Fibroblast of mammary gland (primary cell): ENCODE results near the gene SELENOI.

ENCODE experiments used
- DNase-seq: peaks from one replicate; pipeline ENCODE4 v3.0.0-alpha.2; 2010; ENCODE audit warnings: low read depth
- H3K4me3 ChIP-seq: 2 replicates; pipeline ENCODE4 v1.5.1; 2011; ENCODE audit warnings: low read depth, mild to moderate bottlenecking, low read length, moderate library complexity; ENCODE audit not compliant: control insufficient read depth
- TF ChIP-seq, protein P1 (sequence below): conservative IDR thresholded peaks from 2 replicates; pipeline ENCODE4 v1.5.1; 2011; ENCODE audit warnings: low read depth, low read length, inconsistent platforms; ENCODE audit not compliant: control insufficient read depth, insufficient read depth

Gene SELENOI

DNA sequence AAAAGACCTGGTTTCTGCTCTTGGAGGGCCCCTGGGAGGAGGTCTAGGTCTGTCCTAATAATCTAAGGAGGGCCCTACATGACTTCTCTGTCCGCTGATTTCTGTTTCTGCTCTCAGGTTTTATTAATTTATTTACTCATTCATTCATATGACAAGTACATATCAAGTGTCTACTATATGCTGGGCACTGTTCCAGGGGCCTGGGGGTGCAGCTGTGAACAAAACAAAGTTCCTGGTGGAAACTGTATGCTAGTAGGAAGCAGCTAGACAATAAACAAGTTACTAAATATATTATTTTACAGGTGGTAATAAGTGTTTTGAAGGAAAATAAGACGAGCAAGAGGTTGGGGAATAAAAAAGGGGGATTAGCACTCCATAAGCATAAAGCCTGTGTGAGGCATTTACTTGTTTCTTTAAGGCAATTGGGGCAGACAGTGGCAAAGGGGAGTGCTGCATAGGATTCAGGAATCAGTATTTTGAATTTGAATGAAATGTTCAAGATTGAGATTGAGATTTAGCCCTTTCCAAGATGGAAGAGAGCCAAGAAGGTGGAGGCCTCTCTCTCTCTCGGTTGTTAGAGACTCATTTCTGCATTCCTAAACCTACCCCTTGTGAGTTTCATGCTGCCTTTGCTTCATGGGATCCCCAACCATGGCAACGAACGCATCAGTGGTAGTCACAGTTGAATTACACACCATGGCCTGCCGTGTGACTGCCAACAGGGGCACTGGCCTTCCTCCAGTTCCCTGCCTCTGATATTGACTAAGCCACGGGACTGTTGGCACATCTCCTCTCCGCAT, 84.0 kb downstream of the SELENOI start:
- no peak for DNase-seq
- TF ChIP-seq, protein P1, sequence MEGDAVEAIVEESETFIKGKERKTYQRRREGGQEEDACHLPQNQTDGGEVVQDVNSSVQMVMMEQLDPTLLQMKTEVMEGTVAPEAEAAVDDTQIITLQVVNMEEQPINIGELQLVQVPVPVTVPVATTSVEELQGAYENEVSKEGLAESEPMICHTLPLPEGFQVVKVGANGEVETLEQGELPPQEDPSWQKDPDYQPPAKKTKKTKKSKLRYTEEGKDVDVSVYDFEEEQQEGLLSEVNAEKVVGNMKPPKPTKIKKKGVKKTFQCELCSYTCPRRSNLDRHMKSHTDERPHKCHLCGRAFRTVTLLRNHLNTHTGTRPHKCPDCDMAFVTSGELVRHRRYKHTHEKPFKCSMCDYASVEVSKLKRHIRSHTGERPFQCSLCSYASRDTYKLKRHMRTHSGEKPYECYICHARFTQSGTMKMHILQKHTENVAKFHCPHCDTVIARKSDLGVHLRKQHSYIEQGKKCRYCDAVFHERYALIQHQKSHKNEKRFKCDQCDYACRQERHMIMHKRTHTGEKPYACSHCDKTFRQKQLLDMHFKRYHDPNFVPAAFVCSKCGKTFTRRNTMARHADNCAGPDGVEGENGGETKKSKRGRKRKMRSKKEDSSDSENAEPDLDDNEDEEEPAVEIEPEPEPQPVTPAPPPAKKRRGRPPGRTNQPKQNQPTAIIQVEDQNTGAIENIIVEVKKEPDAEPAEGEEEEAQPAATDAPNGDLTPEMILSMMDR: no peak

DNA sequence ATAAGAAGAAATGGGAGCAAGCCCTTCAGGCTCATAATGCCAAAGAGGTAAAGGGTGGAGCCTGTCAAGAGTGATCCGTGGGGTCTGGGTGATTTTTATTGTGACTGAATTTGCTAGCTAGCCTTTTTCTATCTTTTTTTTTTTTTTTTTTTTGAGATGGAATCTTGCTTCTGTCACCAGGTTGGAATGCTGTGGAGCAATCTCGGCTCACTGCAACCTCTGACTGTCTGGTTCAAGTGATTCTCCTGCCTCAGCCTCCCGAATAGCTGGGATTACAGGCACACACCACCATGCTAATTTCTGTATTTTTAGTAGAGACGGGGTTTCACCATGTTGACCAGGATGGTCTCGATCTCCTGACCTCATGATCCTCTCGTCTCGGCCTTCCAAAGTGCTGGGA, 84.9 kb downstream of the SELENOI start:
- no peak overlapping the region for H3K4me3 ChIP-seq
- TF ChIP-seq, protein P1: no peak
- DNase-seq: peak; percentile 46

More for the DNA sequence above, 84.0 kb downstream of the SELENOI start:
- H3K4me3 ChIP-seq: no peak overlapping the region

DNA sequence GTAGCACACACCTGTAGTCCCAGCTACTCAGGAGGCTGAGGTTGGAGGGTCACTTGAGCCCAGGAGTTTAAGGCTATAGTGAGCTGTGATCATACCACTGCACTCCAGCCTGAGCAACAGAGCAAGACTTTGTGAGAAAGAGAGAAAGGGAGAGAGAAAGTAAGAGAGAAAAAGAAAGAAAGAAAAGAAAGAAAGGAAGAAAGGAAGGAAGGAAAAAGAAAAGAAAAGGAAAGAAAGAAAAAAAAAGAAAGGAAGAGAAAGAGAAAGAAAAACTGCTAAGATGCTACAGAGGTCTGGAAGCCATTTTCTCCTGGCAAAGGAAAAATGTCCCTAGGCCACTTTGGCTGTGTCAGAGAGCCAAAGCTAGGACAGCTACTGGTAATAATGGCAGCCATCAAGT, 86.4 kb downstream of the SELENOI start:
- TF ChIP-seq, protein P1: no peak
- no peak for DNase-seq
- no peak overlapping the region for H3K4me3 ChIP-seq

DNA sequence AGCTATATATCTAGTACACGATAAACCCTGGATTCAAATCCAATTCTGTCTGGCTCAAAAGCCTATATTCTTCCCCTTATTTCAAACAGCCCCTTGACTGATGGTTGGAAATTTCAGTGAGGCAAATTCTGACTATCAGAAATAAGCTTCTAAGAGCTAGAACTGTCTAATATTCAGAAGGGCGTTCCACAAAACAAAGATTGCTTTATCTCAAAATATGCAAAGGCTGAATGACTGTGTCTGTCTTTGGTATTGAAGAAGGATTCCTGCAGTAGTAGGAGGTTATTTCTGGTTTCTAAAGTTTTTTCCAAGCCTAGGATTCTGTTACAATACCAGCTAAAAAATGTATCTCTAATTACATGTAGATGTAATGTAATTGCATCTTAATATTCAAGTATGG, 86.9 kb downstream of the SELENOI start:
- no peak for DNase-seq
- H3K4me3 ChIP-seq: no peak overlapping the region
- TF ChIP-seq, protein P1: no peak

DNA sequence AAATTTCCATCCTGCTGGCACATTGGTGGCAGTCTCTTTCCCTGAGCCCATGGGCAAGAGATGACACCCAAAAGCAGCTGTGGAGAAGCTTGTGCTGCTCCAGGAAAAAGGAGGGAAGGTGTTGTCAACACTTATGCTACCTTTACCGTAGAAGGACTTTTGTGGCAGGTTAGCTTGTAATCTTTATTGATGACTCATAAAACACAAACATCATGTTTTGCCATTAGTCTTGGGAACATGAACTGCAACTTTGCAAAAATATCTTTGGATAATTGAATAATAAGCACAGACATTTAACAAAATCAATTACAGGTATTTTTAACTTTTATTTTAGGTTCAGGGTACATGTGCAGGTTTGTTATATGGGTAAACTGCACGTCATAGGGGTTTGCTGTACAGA, 89.2 kb downstream of the SELENOI start:
- H3K4me3 ChIP-seq: no peak overlapping the region
- no peak for DNase-seq
- TF ChIP-seq, protein P1: no peak

DNA sequence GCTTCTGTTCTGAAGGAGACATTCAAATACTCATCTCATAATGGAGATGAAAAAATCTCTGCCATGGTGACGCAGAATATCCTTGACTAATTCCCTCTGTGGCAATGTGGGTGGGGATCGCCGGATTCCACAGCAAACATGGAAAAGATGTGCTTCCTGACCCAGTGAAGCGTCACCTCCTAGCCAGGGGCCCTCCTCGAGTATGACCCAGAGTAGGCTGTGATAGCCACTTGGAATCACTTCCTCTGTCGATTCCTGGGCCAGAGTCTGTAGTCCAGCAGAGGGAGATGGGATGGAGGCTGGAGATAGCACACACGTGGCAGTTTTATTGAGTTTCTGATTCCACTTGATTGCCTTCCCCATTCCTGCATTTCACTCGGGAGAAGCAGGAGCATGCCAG, 92.6 kb downstream of the SELENOI start:
- peak; percentile 90 for DNase-seq
- H3K4me3 ChIP-seq: no peak overlapping the region
- TF ChIP-seq, protein P1: peak; percentile 18
